C1 segment of cervical spinal cord (tissue), 14 donors: ENCODE measurements around the gene NRTN.
"Not testable (repeated sequence)": the region's sequence is repeated elsewhere in the genome, so short reads cannot be mapped to it uniquely, and the experiment has no call there.

ENCODE experiments used
- DNase-seq, 14 donors: peaks; one replicate each; lab custom pipeline; 2025; lab: John Stamatoyannopoulos, UW

The NRTN gene

DNA sequence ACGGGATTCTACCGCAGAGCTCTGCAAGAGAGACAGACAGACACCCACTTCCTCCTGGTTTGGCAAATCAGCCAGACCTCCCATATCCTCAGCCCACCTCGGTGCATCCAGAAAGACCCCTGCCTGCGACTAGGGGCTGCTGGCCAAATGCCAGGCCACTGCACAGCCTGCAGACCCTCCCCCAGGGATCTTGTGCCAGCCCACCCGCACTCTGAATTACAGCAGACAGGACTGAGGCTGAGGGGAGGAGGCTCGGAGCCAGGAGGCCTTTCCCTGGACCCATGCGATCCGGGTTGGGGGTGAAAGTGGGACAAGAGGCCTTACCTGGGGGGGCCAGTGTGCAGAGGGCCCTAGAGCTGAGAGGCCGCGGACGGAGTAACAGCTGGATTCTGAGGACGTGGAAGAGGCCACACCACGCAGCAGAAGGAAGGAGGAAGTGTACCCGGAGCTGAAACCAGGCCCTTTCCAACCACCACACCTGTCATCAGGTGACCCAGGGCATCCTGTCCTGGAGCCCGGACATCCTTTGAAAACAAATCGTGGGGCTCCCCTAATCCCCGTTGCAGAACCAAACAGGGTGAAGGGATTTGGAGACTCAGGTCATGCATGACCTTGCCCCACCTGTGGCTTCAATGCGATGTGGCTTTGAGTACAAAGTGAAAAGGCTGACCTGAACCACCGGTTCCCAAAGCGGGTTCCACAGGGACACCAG, 33.6 kb downstream of the NRTN start:
- DNase-seq = no peak

DNA sequence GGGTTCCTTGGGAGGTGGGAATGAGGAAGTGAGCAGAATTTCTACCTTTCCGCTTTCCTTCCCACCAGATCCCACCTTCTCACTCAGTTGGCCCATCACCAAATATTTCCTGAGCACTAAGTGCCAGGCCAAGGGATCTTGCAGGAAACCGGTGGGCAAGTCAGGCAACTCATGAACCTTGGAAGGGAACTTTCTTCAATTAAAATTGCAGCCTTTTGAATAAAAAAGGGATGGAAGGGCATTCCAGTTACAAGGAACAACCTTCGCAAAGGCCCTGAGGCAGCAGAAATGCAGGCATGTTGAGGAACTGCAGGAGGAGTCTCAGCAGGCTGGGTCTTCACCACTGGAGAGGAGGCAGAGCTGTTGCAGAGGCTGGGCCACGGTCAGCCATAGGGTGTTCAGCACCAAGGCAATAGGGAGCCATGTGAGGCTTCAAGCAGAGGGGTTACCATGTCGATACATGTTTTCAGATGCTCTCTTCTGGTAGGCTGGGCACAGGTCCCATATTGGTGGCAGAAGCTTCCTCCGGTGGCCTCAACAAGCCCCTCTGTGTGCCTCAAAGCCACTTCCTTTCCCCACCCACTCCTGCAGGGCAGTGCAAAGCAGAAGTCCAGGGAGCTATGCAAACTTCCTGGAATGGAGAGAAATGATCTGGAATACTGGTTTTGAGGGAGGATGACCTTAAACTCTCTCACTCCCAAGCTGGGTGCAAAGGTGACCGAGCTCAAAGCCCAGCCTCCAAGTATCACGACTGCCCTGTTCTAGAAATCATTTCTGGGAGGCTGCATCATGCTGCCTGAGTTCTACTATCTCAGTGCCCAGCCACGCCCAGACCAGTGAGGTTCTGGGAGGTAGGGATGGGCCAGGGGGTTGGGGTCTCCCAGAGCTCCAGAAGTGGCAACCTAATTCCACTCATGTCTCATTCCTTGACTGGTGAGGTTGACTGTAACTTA, 34.5 kb downstream of the NRTN start, which contains the start of gene FUT6:
Gene FUT6 (minus strand): TSS at position 638 of the 953 bp plus-strand sequence. CDS start 7,135 bp downstream, outside the sequence.
- no peak for DNase-seq

DNA sequence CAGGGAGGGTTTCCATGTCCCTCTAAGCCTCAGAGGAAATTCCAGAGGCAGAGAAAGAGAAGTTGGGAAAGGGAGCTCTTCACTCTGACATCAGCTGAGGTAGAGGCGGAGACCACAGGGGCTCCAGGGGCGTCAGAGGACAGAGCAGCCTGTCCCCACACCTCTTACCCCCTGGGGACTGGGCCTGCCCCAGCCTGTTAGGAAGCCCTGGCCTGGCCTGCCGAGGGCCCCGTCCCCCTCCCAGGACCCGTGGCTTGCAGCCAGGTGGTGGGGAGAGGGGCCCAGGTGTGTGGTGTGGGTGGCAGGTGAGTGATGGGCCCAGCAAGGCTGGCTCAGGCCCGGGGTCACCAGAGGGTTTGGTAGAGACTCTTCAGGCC, 36.9 kb downstream of the NRTN start:
- DNase-seq = not testable (repeated sequence)

DNA sequence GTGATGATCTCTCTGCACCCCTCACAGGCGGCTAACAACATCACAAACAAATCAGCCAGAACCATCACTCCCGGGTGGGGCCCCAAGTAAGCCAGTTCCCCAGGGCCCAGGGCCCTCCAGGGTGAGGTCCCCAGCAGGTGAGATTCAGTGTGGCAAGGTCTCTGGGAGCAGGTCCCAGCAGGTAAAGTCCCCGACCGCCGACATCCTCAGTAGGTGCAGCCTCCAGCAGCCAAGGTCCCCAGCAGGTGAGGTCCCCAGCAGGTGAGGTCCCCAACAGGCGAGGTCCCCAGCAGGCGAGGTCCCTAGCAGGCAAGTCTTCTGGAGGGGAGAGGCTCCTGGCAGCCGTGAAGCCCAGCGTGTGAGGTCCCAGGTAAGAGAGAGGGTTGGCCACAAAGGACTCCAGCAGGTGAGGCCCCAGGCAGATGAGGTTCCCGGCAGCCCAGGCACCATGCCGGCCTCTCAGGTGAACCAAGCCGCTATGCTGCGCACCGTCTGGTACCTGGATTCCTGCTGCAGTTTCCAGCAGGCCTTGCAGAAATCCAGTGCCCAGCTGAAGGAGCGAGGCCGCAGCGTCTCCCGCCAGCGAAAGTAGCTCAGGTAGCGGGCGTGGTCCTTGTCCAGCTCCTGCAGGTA, 38.5 kb downstream of the NRTN start:
- no peak for DNase-seq

DNA sequence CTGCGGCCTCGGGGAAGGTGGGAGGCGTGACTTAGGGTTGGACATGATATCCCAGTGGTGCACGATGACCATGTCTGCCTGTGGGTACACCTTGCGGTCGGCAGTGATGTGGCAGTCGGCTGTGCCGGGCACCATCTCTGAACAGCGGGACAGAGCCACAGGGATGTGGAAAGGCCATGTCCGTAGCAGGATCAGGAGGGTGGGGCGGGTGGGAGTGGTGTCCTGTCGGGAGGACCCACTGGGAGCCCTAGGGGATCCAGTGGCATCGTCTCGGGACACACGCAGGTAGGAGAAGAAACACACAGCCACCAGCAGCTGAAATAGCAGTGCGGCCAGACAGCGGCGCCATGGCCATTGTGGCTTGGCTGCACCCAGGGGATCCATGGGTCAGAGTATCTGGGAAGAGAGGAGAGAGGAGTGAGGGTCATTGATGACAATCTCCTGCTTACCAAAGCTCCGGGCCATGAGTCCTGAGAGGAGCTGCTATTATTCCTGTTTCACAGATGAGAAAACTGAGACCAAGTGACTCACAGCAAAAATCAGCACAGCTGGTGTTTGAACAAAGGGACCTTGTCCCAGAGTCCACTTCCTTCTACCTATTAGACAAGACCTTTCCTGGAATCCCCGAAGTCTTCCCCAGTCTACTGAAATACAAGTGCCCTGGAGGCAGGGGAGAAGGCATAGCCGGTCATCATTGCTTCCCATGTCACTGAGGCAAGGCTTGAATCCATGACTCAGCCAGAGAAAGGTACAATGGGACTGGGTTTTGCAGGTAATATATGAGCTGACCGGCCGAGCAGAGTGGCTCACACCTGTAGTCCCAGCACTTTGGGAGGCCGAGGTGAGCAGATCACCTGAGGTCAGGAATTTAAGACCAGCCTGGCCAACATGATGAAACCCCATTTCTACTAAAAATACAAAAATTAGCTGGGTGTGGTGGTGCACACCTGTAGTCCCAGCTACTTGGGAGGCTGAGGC, 39.9 kb downstream of the NRTN start:
- DNase-seq = no peak

DNA sequence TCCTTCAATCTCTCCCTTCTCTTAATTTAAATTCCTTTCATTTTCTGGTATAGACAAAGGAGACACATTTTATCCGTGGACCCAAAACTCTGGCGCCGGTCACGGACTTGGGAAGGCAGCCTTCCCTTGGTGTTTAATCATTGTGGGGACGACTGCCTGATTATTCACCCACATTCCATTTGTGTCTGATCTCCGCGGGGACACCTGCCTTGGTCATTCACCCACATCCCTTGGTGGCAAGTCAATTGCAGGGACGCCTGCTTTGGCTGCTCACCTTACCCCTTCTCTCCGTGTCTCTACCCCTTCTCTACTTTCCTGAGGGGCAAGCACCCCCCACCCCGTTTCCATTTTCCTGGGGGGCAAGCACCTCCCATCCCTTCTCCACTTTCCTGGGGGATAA, 43.0 kb downstream of the NRTN start:
- not testable (repeated sequence) for DNase-seq

DNA sequence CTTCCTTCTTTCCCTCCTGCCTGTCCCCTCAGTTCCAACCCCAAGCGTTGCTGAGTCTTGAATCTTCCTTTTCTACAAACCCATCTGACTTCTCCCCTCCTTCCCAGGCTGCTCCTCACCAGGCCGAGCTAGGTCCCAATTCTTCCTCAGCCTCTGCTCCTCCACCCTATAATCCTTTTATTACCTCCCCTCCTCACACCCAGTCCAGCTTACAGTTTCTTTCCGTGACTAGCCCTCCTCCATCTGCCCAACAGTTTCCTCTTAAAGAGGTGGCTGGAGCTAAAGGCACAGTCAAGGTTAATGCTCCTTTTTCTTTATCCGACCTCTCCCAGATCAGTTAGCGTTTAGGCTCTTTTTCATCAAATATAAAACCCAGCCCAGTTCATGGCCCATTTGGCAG, 43.8 kb downstream of the NRTN start:
- not testable (repeated sequence) for DNase-seq

DNA sequence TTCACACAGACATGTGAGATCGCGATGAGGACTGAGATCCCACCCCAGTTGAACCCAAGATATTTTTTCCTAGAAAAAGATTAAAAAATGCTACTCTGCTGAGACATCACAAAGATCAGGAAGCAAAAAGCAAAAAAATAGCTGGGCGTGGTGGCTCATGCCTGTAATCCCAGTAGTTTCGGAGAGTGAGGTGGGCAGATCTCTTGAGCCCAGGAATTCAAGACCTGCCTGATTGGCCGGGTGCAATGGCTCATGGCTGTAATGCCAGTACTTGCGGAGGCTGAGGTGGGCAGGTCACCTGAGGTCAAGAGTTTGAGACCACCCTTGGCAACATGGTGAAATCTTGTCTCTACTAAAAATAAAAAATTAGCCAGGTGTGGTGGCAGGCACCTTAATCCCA, 45.3 kb downstream of the NRTN start:
- no peak for DNase-seq

DNA sequence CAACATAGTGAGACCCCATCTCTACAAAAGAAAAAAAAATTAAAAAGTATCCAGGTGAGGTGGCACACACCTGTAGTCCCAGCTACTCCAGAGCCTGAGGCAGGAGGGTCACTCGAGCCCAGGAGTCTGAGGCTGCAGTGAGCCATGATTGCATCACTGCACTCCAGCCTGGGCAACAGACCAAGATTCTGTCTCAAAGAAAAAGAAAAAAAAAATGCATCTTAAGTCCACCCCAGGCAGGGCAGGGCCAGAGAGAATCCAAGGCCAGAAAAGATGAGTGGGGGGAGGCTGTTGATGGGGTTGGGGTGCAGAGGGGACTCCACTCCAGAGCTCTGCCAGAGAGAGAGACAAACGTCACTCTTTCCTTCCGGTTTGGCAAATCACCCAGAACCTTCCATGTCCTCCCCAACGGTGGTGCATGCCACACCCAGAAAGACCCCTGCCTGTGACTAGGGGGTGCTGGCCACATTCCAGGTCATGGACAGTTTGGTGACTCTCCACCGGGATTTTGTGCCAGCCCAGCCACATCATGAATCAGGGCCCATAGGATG, 46.0 kb downstream of the NRTN start:
- DNase-seq = no peak

DNA sequence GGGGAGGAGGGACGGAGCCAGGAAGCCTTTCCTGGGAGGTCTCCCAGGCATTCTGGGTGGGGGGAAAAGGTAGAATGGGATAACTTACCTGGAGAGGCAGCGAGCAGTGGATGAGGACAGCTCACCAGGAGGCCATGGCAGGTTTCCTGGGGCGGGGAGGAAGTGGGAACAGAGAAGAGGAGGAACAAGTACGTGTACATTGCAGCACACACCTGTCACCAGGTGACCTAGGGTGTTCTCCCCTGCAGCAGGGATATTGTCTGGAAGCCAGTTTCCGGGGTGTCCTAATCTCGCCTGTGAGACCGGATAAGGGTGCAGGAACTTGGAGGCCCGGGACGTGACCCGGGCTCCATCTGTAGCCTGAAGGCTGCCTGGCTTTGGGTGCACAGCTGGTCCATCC, 46.4 kb downstream of the NRTN start, which contains the start of gene FUT3:
Gene FUT3 (minus strand): TSS at position 148 of the 400 bp plus-strand sequence.
- no peak for DNase-seq

DNA sequence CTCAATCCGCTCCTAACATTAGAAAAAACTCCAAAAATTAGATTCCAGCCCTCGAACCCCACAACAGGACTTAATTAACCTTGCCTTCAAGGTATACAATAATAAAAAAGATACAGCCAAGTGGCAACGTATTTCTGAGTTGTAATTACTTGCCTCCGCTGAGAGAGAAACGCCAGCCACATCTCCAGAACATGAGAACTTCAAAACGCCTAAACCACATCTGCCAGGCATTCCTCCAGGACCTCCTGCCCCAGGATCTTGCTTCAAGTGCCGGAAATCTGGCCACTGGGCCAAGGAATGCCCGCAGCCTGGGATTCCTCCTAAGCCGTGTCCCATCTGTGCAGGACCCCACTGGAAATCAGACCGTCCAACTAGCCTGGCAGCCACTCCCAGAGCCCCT, 49.3 kb downstream of the NRTN start:
- DNase-seq = not testable (repeated sequence)

DNA sequence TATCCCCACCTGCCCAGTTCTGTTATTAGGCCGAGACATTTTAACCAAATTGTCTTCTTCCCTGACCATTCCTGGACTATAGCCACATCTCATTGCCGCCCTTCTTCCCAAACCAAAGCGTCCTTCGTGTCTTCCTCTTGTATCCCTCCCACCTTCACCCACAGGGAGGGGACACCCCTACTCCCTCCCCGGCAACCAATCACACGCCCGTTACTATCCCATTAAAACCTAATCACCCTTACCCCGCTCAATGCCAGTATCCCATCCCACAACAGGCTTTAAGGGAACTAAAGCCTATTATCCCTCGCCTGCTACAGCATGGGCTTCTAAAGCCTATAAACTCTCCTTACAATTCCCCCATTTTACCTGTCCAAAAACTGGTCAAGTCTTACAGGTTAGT, 50.3 kb downstream of the NRTN start:
- not testable (repeated sequence) for DNase-seq

DNA sequence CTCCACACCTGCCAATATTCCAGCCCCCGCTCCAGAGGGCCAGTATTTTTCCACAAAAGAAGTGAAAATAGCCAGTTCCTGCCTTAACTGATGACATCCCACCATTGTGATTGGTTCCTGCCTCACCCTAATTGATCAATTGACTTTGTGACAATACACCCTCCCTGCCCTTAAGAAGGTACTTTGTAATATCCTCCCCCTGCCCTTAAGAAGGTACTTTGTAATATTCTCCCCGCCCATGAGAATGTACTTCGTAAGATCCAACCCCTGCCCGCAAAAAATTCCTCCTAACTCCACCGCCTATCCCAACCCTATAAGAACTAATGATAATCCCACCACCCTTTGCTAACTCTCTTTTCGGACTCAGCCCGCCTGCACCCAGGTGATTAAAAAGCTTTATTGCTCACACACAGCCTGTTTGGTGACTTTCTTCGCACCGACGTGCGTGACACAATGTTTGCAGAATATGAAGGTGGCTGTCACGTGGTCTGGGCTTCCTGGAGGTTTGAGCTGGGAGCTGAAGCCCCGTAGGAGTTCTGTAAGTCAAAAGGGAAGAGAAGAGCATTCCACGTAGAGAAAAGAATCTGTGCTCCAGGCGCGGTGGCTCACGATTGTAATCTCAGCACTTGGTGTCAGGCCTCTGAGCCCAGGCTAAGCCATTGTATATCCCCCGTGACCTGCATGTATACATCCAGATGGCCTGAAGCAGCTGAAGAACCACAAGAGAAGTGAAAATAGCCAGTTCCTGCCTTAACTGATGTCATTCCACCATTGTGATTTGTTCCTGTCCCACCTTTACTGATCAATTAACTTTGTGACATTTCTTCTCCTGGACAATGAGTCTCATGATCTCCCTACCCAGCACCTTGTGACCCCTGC, 52.6 kb downstream of the NRTN start:
- no peak for DNase-seq

DNA sequence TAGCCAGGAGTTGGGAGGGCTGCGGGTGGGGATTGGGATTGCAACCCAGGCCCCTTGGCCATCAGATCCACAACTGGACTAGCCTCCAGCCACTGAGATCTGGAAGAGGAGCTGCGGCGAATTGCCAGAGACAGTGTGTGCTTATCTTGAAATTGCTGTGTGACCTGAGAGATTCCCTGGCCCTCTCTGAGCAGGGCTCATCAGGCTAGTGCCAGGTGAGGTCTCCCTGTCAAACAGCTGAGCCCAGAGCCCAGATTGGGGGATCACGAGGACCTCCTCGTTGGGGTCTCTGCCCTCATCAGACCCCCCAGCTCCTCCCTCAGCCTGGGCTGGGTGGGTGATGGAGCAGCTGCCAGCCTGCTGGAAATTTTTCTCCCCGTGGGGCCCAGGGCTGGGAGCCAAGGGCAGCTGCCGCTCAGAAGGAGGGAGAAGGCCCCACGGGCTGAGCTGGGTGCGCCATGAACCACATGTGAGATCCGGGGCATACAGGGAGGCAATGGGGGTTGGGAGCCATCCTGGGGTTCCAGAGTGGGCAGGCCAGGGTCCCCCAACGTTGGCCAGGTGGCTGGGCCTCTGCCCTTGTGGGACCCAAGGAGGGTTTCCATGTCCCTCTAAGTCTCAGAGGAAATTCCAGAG, 58.3 kb downstream of the NRTN start:
- no peak for DNase-seq

DNA sequence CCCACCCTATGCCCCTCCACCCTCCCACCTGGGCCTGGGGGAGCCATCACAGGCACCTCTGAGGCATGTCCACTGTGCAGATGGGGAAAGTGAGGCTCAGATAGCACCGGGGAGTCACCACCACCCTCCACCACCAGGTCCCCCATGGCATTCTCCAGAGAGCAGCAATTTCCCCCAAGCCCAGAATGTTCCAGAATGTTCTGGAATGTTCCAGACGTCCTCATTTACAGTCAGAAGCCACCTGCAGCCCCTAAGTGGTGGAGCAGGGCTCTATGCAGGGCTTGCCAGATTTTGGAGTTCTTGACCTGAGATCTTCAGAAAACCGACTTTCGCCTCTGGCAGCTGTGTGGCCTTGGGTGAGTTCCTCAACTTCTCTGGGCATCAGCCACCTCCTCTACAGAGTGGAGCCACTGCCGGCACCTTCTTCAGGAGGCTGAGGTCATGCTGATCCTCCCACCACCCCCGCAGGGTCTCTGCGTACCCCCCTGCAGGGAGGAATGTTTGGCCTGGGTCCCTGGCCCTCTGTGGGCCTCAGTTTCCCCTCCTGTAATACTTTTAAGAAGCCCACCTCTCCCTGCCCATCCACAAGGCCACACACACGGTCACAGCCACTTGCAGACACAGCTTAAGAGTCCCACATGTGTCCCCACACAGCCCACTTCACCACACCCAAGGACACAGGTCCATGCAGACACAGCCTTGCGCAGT, 59.3 kb downstream of the NRTN start:
- DNase-seq = no peak

DNA sequence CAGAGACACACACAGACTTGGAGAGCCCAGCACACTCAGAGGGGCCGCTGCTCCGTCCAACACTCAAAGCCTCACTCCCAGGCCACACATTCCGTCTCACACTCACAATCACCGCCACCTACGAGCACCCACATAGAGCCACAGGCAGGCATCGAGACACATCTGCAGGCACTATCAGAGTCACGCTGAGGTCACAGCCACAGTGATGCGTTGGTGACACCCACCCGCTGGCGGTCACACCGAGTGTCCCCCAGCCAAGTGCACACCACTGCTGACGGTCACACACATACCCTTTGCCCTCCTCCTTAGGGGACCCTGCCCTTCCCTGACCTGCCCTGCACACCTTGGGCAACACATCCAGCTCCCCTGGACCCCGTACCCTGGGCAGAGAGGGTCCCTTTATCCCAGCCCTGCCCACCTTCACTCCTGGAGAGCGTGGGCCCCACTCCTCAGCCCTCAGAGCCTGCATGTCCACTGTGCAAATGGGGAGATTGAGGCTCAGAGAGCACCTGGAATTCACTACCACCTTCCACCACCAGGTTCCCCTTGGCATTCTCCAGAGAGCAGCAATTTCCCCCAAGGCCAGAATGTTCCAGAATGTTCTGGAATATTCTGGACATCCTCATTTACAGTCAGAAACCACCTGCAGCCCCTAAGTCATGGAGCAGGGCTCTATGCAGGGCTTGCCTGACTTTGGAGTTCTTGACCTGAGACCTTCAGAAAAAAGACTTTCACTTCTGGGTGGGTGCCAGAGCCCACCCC, 60.0 kb downstream of the NRTN start:
- DNase-seq = no peak

DNA sequence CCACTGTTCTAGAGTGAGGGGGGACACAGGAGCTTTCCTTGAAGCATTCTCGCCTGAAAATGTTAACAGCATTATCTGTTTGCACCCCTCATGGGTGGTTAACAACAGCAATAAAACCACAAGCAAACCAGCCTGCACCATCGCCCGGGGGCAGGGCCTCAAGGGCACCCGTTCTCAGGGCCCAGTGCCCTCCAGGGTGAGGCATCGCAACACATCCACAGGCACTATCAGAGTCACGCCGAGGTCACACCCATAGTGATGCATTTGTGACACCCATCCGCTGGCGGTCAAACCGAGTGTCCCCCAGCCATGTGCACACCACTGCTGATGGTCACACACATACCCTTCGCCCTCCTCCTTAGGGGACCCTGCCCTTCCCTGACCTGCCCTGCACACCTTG, 60.9 kb downstream of the NRTN start:
- DNase-seq = no peak
